GM08714 (cell line): ENCODE data around the gene POFUT1.
"Not testable (repeated sequence)": the region's sequence is repeated elsewhere in the genome, so short reads cannot be mapped to it uniquely, and the experiment has no call there.

Experiments
- H3K4me3 ChIP-seq: fragments of 200-500 bp; sonication (Bioruptor generic); 2 replicates; pipeline ENCODE4 v1.5.1; 2014; ENCODE audit warnings: mild to moderate bottlenecking, low read length, inconsistent platforms
- ZNF274 ChIP-seq: IDR thresholded peaks from 2 replicates; pipeline ENCODE4 v1.6.1; 2012; ENCODE audit warnings: mild to moderate bottlenecking, low read depth, low read length

POFUT1 gene

DNA sequence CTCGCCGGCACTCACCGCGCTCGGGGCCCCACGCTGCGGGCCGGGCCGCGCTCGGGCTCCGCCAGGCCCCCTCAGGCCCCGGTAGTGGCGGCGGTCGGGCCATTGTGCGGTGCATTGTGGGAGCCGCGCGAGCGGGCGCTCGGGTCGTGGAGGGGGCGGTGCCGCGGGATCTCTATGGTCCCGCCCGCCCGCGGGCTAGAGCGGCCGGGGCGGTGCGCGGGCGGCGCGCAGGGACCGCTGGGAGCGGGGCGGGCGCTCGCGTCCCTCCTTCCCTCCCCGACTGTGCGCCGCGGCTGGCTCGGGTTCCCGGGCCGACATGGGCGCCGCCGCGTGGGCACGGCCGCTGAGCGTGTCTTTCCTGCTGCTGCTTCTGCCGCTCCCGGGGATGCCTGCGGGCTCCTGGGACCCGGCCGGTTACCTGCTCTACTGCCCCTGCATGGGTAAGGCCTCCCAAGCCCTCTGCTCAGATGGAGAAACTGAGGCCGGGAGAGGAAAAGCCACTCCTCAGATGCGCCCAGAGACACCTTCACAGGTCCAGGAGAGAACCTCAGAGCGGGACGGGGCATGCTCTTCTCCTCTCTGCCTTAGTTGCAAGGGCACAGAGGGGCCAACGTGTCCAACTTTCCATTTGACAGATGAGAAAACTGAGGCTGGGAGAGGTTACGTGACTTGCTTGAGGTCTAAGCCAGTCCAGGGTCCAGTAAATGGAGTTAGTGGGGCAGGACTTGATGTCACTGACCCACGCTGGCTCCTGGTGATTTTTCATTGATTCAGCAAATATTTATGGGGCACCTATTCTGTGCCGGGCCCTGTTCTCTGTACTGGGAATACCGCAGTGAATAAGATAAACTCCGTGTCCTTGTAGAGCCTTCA lies at the start of gene POFUT1, which contains the start of gene PLAGL2:
Gene POFUT1 (plus strand): TSS at position 255 of the 873 bp plus-strand sequence. CDS start 62 bp downstream, at position 317.
Gene PLAGL2 (minus strand): TSS at position 118 of the 873 bp plus-strand sequence. CDS start 5,565 bp downstream, outside the sequence.
- no peak for TF ChIP-seq ZNF274
- peak within 1 kb of the TSS; percentile 97 for H3K4me3 ChIP-seq

DNA sequence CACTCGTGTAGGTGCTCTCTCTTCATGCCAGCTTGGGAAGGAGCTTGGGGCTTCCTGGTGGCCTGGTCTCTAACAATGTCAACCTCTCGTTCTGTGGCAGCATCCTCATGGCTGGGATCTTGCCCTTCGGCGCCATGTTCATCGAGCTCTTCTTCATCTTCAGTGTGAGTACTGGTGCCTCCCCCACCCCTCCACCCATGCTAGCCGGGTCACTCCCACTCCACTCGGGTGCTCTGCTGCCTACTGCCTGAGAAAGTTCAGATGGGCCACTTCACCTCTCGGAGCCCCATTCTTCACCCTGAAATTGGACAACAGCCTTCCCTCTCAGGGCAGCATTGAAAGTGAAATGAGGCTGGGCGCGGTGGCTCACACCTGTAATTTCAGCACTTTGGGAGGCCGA lies 49.3 kb upstream of the POFUT1 start:
- H3K4me3 ChIP-seq = no peak overlapping the region

DNA sequence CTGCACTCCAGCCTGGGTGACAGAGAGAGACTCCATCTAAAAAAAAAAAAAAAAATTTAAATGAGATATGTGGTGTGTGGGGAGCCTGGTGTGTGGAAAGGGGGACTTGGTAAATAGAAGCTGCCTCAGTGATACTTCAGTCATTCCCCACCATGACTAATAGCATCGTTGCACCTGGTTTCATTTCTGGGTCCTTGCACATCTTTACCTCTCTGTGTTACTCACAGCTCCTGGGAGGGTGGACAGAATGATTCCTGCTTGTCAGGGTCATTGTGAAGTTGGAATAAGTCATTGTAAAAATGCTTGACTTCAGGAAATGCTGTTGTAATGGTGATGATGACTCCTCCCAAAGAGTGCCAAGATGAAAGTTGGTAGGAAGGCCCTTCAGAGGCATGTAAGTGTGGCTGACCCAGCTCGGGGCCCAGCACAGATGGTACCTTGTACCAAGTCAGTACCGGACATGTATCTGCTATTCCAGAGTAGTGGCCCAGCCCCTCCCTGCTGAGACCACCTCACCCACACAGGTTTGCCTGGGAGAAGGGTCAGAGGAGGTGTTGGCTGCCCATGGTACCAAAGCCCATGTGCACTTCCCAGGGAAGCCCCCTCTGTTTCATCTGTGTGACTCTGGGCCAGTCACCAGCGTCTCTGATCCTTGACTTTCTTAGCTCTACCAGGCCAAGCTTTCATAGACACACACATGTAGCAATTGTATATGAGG lies 48.6 kb upstream of the POFUT1 start:
- H3K4me3 ChIP-seq = no peak overlapping the region
- TF ChIP-seq ZNF274 = no peak

More for the DNA sequence above, 49.3 kb upstream of the POFUT1 start:
- no peak for TF ChIP-seq ZNF274

DNA sequence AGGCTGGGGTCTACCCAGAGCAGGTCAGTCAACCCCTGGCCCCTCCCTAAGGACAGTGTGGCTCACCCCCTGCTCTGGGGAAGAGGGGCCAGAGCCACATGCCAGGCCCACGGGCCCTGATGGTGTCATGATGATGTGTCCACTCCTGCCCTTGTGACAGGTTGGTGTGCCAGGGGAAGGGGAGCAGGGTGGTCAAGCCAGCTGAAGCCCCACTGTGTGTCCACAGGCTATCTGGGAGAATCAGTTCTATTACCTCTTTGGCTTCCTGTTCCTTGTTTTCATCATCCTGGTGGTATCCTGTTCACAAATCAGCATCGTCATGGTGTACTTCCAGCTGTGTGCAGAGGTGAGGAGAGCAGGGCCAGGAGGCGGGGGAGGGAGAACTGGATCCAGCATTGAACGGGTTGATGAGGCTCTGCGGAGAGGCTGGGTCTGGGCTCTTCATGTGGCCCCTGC lies 47.9 kb upstream of the POFUT1 start:
- no peak for TF ChIP-seq ZNF274
- H3K4me3 ChIP-seq = no peak overlapping the region

DNA sequence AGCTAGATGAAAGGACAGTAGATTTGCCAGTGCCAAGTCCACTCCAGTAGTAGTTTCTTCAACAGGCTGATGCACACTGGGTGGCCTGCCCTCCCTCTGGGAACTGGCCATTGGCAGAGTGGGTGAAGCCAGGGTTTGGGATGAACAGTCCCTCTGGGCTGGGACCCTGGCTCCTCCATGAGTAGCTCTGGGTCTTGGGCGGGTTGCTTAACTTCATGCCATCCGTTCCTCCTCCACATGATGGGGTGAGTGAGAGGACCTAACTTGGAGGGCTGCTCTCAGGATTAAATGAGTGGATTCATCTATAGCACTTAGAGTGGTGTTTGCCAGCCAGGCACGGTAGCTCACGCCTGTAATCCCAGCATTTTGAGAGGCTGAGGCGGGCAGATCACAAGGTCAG lies 47.3 kb upstream of the POFUT1 start:
- no peak for TF ChIP-seq ZNF274
- H3K4me3 ChIP-seq = no peak overlapping the region

DNA sequence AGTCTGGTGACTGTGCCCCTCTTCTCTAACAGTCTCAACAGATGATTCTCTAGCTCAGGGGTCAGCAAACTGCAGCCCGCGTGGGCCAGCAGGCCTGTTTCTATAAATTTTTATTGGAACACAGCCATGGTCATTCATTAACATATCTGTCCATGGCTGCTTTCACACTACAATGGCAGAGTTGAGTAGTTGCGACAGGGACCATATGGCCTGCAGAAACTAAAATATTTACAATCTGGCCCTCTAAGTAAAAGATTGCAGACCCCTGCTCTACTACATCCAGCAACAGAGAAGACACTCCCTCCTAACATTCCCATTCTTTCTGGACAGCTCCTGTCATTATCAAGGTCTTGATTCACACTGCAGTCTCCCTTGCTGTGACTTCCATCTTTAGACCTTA lies 45.3 kb upstream of the POFUT1 start:
- no peak for TF ChIP-seq ZNF274
- no peak overlapping the region for H3K4me3 ChIP-seq

DNA sequence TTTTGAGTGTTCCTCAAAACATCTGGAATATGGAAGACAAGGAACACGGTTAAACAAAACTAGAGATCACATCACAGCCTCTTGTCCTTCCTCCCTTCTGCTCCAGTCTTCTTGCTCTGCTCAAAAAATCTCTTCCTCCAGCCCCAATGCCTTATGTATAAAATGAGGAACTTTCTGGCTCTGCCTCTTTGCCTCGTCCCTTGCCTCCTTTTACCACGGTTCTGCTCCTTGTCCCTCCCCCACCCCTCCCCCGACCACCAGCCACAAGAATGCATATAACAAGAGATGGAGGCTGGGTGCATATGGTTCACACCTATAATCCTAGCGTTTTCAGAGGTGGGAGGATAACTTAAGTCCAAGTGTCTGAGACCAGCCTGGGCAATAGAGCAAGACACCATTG lies 43.7 kb upstream of the POFUT1 start:
- H3K4me3 ChIP-seq = no peak overlapping the region
- TF ChIP-seq ZNF274 = no peak

DNA sequence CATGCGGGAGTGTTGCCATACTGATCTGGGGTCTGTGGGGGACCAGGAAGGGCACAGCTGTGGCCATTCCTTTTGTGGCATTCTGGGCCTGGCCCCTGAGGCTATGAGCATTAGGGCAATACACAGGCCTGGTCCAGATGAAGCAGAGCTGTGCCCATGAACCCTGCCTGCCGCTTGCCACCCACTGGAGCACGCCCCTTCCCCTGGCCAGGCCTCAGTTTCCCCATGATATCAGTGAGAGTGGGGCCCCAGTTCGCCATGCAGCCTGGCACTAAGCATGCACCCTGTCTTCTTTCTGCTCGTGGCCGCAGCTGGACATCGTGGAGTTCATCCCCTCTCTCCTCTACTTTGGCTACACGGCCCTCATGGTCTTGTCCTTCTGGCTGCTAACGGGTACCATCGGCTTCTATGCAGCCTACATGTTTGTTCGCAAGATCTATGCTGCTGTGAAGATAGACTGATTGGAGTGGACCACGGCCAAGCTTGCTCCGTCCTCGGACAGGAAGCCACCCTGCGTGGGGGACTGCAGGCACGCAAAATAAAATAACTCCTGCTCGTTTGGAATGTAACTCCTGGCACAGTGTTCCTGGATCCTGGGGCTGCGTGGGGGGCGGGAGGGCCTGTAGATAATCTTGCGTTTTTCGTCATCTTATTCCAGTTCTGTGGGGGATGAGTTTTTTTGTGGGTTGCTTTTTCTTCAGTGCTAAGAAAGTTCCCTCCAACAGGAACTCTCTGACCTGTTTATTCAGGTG lies 42.5 kb upstream of the POFUT1 start:
- TF ChIP-seq ZNF274 = no peak
- no peak overlapping the region for H3K4me3 ChIP-seq

DNA sequence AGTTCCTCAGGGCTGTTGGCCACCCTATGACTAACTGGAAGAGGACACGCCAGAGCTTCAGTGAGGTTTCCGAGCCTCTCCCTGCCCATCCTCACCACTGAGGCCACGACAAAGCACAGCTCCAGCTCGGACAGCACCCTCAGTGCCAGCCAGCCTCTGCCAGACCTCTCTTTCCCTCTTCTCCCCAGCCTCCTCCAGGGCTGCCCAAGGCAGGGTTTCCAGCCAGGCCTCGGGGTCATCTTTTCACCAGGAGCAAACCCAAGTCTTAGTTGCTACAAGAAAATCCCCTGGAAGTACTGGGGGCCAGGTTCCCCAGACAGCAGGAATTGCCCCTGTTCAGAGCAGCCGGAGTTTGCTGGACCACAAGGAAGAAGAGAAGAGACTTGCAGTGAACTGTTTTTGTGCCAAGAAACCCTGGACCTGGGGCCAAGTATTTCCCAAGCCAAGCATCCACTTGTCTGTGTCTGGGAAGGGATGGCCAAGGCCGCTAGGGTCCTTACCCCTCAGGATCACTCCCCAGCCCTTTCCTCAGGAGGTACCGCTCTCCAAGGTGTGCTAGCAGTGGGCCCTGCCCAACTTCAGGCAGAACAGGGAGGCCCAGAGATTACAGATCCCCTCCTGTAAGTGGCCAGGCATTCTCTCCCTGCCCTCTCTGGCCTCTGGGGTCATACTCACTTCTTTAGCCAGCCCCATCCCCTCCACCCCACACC lies 41.7 kb upstream of the POFUT1 start:
- TF ChIP-seq ZNF274 = no peak
- H3K4me3 ChIP-seq = no peak overlapping the region

DNA sequence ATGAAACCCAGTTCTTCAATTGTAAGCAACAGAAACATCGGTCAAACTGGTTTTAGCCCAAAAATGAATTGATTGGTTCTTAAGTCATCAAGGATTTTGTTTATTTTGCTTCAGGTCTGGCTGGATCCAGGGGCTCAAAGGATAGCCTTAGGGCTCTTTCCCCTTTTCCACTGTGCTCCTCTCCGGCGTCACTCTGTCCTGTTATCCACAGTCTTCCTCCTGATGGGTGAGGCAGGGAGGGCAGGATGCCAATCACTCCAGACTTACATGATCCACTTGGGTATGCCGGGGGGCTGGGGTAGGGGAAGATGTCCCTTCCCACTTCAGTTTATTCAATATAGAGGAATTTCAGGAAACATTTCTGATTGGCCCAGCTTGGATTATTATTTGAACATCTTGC lies 40.1 kb upstream of the POFUT1 start:
- no peak overlapping the region for H3K4me3 ChIP-seq
- TF ChIP-seq ZNF274 = no peak

DNA sequence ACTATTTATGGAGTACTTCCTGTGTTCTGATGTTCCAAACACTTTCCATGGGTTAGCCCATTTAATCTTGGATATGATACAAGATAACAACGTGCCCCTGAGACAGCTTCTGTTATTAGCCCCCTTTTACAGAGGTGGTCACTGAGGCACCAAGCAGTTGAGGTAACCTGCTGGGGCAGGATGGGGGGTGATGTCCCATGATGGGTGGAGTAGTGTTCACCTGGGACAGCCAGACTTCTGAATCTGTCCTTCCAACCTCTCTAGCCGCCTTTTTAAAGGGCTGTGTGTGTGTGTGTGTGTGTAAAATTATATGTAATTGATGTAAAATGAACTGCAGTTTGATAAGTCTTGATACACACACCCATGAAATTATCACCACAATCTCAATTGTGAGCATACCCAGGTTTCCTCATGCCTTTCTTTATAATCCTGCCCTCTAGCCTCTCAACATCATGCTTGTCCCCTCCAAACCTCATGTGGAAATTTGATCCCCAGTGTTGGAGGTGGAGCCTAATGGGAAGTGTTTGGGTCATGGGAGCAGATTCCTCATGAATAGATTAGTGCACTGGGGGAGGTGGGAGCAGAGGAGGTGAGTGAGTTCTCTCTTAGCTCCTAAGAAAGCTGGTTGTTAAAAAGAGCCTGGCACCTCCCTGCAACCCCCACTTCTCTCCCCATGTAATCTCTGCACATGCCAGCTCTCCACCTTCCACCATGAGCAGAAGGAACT lies 39.3 kb upstream of the POFUT1 start:
- H3K4me3 ChIP-seq = no peak overlapping the region
- no peak for TF ChIP-seq ZNF274

DNA sequence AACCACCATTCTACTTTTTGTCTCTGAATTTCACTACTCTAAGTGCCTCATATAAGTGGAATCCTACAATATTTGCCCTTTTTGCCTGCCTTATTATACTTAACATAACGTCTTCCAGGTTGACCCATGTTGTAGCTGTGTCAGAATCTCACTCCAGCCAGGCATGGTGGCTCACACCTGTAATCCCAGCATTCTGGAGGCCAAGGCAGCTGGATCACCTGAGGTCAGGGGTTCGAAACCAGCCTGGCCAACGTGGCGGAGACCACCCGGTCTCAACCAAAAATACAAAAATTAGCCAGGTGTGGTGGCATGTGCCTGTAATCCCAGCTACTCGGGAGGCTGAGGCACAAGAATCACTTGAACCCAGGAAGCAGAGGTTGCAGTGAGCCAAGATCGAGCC lies 30.0 kb upstream of the POFUT1 start:
- H3K4me3 ChIP-seq = not testable (repeated sequence)

DNA sequence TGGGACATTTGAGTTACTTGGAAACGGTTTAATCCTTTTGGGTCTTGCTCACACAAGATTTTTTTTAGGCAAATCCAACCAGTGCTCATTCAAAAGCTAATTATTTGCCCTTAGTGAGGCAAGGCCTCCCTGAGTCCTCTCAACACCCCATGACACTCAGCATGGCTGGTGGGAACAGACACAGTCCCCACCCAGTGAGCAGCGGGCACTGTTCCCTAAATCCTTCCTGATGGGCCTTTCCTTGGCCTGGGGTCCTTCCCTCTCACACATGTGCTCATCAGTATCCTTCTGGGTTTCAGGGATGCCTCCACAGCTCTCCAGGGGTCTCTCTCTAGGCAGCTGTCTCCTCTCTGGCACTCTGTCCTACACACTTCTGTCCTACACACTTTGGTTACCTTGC lies 28.2 kb upstream of the POFUT1 start:
- H3K4me3 ChIP-seq = no peak overlapping the region
- no peak for TF ChIP-seq ZNF274
